H1 (cell line): ENCODE measurements around the gene ABL1. TPM values are rescaled to one million over a fixed set of nuclear protein-coding genes. Genes with fewer than 3 reads are reported as not detected.

Experiments used
- BACH1 ChIP-seq: IDR thresholded peaks from 2 replicates; pipeline ENCODE4 v1.6.1; 2012; ENCODE audit warnings: low read length, improper control_type of control experiment
- CBX8 ChIP-seq: fragments of 300-800, 300-1000 bp; sonication (generic); IDR thresholded peaks from 2 replicates; pipeline ENCODE4 v1.7.1; 2016; ENCODE audit warnings: low read depth, low read length, borderline replicate concordance
- CHD7 ChIP-seq: fragments of 300-600 bp; sonication (generic); IDR thresholded peaks from 2 replicates; pipeline ENCODE4 v1.7.1; 2012; ENCODE audit warnings: low read length, moderate library complexity, mild to moderate bottlenecking, inconsistent platforms; ENCODE audit not compliant: insufficient replicate concordance
- GTF2F1 ChIP-seq: IDR thresholded peaks from 2 replicates; pipeline ENCODE4 v1.6.1; 2012; ENCODE audit warnings: low read depth, low read length, improper control_type of control experiment, borderline replicate concordance
- KDM1A ChIP-seq: fragments of 200-600, 300-600 bp; sonication (generic); IDR thresholded peaks from 2 replicates; pipeline ENCODE4 v1.7.1; 2016; ENCODE audit warnings: mild to moderate bottlenecking, low read length, borderline replicate concordance
- KDM5A ChIP-seq: fragments of 200-600 bp; IDR thresholded peaks from 2 replicates; pipeline ENCODE4 v1.7.1; 2012; ENCODE audit warnings: mild to moderate bottlenecking, low read length, inconsistent platforms, mixed read lengths
- POLR2AphosphoS5 ChIP-seq: IDR thresholded peaks from 2 replicates; pipeline ENCODE4 v1.6.1; 2011; ENCODE audit warnings: low read depth, low read length
- RNF2 ChIP-seq: fragments of 200-900, 300-1000 bp; sonication (generic); IDR thresholded peaks from 2 replicates; pipeline ENCODE4 v1.7.1; 2016; ENCODE audit warnings: borderline replicate concordance, low read depth, mild to moderate bottlenecking, antibody characterized with exemption, low read length; ENCODE audit not compliant: poor library complexity, severe bottlenecking; ENCODE audit errors: missing control alignments
- TCF12 ChIP-seq: IDR thresholded peaks from 2 replicates; pipeline ENCODE4 v1.6.1; 2011; ENCODE audit warnings: low read depth, mild to moderate bottlenecking, low read length
- polyA plus RNA-seq, 7 experiments: library from polyadenylated mRNA; depleted of rRNA in 3 of 7; stranded (reverse) in 5 of 7; unstranded in 2 of 7; fragments of >200 nt in 5 of 7; fragments of 200-250 nt in 2 of 7; gene quantifications; 1 replicate in 5 of 7; 2 replicates in 1 of 7; 4 replicates in 1 of 7; pipeline versions ENCODE4 v1.2.1 to v1.2.3, GENCODE V29; 2011 to 2013; ENCODE audit warnings: missing spikeins in 2 of 7, mixed read lengths in 2 of 7
- total RNA-seq: library from RNA; stranded (reverse); fragmentation: NEBNext Ultra II Directional; extraction: Animal tissue kit (Norgen Biotek cat#: 25700); gene quantifications from 2 replicates; pipeline ENCODE4 v1.2.1, GENCODE V29; 2021

Gene ABL1
- total and polyA plus RNA-seq, 2 of the 8 experiments (the other 6 are each of a cell fraction or from before 2014, with no cell fraction given), result 35.3 to 104 TPM

GRCh38 chr9:130904070-130905044 is 69.3 kb downstream of the ABL1 start (continued):
- TF ChIP-seq CHD7 (no peak), KDM5A (no peak), KDM1A (no peak), CBX8 (no peak), GTF2F1 (no peak), POLR2AphosphoS5 (no peak), BACH1 (no peak), TCF12 (no peak), RNF2 (no peak)
